Upper lobe of left lung (tissue), 6 donors: ENCODE data around the gene ZNF557. TPM values are rescaled to one million over a fixed set of nuclear protein-coding genes. Genes with fewer than 3 reads are reported as not detected.
"Not testable (repeated sequence)": the region's sequence is repeated elsewhere in the genome, so short reads cannot be mapped to it uniquely, and the experiment has no call there.

ENCODE experiments used
- ATAC-seq, 2 donors: fragments of 200-7000 bp; cut with Tn5 transposase; one replicate each; pipeline ENCODE4 v1.9.1; 2022; ENCODE audit warnings: mild to moderate bottlenecking in 2 of 2, moderate library complexity in 2 of 2; ENCODE audit not compliant: low FRiP score in 2 of 2
- DNase-seq, 2 donors: peaks; one replicate each; pipeline ENCODE4 v3.0.0-alpha.2; 2019 to 2020
- H3K27ac ChIP-seq, 4 donors: fragments of 200-600 bp; sonication (generic); one replicate each; pipeline ENCODE4 v1.5.1; 2016 to 2019
- H3K27me3 ChIP-seq, 4 donors: fragments of 200-600 bp; sonication (generic); one replicate each; pipeline ENCODE4 v1.5.1; 2017 to 2019
- H3K36me3 ChIP-seq, 4 donors: fragments of 200-600 bp; sonication (generic); one replicate each; pipeline ENCODE4 v1.5.1; 2016 to 2019
- H3K4me1 ChIP-seq, 4 donors: fragments of 200-600 bp; sonication (generic); one replicate each; pipeline ENCODE4 v1.5.1; 2018 to 2019
- H3K4me3 ChIP-seq, 4 donors: fragments of 200-600 bp; sonication (generic); one replicate each; pipeline ENCODE4 v1.5.1; 2017 to 2019; ENCODE audit warnings: mild to moderate bottlenecking in 2 of 4, moderate library complexity in 1 of 4
- H3K9me3 ChIP-seq, 4 donors: fragments of 200-600 bp; sonication (generic); one replicate each; pipeline ENCODE4 v1.5.1; 2018 to 2019
- EP300 ChIP-seq, 4 donors: sonication (generic); formaldehyde crosslinking; IDR thresholded peaks; one replicate each; pipeline ENCODE4 v1.5.1; 2017; ENCODE audit warnings: antibody characterized with exemption in 4 of 4, control low read depth in 2 of 4
- POLR2A ChIP-seq, 4 donors: fragments of 450-650 bp; IDR thresholded peaks; one replicate each; pipeline ENCODE4 v1.5.1; 2016 to 2017; ENCODE audit warnings: antibody characterized with exemption in 4 of 4, mild to moderate bottlenecking in 2 of 4
- POLR2AphosphoS5 ChIP-seq, 2 donors: sonication (generic); formaldehyde crosslinking; IDR thresholded peaks; one replicate each; pipeline ENCODE4 v1.5.1; 2017; ENCODE audit warnings: antibody characterized with exemption in 2 of 2
- WGBS, 2 donors: methylation state at CpG; one replicate each; pipeline ENCODE4 v1.1.5; 2017 to 2018; 5-methylcytosine and 5-hydroxymethylcytosine counted together
- total RNA-seq, 6 donors: library from RNA; depleted of rRNA in 4 of 6; stranded (reverse); fragments of >200 nt in 4 of 6; gene quantifications; one replicate each; pipeline versions ENCODE4 v1.1.0 to v1.2.1, GENCODE V29; 2016 to 2021
- TF ChIP-seq, protein P1 (sequence below), 6 experiments: fragments of 450-650 bp in 4 of 6; fragments of 200-600 bp in 2 of 6; sonication (generic) in 2 of 6; IDR thresholded peaks; one replicate each; pipeline ENCODE4 v1.5.1; 2016 to 2019; ENCODE audit warnings: antibody characterized with exemption in 6 of 6
- donor health status: DM: no; HTN: no; CAD: no; lungs with moderate emphysema.
- donor health status: DM: no; HTN: yes; CAD: no; lungs with severe emphysema.

The ZNF557 gene
- total RNA-seq, 6 donors from 2014 or later, result 2.4 to 22.0 (median 9.9) TPM

DNA sequence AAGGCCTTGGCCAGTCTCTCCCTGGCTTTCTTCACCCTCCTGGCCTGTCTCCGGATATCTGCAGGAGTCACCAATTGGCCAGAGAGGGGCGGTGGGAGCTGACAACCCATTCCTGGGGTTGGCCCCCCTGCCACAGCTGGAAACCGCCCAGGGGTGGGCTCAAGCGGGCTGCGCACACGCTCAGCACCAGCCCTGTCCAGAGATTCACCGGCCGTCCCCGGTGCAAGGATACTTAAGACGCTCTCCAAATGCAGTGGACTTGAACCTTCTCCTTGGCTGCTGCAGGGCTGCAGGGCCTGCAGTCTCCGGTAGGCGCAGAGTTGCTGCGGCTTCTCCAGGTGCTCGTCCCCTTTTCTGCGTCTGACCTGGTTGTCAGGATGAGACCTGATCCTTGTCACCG is 13.1 kb upstream of the ZNF557 start:
- ATAC-seq, H3K4me1 ChIP-seq, DNase-seq, H3K27ac ChIP-seq, H3K27me3 ChIP-seq, H3K36me3 ChIP-seq, H3K9me3 ChIP-seq, H3K4me3 ChIP-seq: not testable (repeated sequence)
- WGBS, 2 donors, result no CpG with 5 or more reads among the region's 16 CpGs

DNA sequence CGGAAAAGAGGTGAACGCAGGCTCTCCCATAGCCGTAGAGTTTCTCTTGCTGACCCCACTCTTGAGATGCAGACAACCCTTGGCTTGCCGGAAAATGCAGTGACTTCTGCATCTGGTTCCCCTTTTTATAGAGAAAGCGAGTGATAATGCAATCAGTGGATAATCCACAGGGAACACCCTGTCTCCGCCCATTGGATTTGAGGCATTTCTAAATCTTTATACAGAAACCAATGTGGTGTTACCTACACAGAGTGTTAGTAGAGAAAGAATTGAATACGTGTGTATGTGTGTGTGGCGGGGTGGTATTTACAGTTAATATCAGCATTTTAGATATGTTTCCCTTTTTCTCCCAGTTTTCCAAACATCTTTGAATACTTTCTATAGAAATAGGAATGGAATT is 10.9 kb upstream of the ZNF557 start, which contains the start of gene MBD3L3:
MBD3L3 (minus strand) TSS at position 101 of the 400 bp plus-strand sequence; CDS start at position 30, 71 bp downstream.
- not testable (repeated sequence) for DNase-seq, H3K4me1 ChIP-seq, H3K4me3 ChIP-seq, H3K27me3 ChIP-seq, H3K9me3 ChIP-seq, H3K36me3 ChIP-seq, H3K27ac ChIP-seq, ATAC-seq
- WGBS, 2 donors, result no CpG with 5 or more reads among the region's 8 CpGs

DNA sequence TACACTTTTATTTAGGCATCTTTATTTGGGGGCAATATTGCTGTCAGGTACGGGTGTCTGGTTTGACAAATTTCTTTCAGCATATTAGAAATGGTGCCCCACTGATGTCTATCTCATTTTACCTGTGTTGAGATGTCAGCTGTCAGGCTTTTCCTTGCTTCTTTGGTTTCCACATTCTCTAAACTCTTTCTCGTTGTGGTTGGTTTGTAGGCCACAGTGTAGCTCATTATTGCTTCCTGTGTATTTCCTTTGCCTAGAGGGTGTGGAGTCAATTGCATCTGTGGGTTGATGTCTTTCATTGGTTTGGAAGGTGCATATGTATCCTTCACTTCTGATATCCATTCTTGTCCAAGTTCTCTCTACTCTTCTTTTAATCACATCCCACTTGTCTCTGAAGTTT is 9.5 kb upstream of the ZNF557 start:
- 35 to 61% methylated on average over 1 to 2 of the region's 2 CpGs for WGBS, 2 donors
- not testable (repeated sequence) for H3K36me3 ChIP-seq, DNase-seq, H3K9me3 ChIP-seq, H3K4me1 ChIP-seq, H3K27me3 ChIP-seq, H3K27ac ChIP-seq, ATAC-seq, H3K4me3 ChIP-seq

DNA sequence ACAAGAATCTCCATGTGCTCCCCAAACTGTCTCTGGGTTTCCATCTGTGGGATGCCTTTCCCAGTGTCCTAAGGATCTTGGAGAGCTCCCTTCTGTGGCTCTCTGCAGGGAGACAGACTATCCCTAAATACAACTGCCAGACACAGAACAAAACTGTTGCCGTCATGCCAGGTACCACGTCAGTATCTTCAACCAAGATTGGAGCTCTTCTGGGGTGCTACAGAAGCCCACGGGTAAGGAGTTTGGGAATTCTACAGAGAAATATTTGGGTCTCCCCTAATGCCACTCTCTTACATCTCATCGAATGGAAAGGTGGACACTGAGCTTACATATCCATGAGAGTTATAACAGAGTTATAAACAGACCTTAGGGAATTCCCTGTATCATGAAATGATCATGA is 6.2 kb upstream of the ZNF557 start:
- Histone ChIP-seq H3K27me3 (no peaks in the 10 kb centered on the region), H3K4me3 (no peak overlapping the region), H3K36me3 (no peaks in the 10 kb centered on the region), H3K9me3 (no peaks in the 10 kb centered on the region), H3K27ac (no peak overlapping the region), H3K4me1 (no peaks in the 10 kb centered on the region)
- DNase-seq, result no peak
- 84 to 86% methylated on average over 4 of the region's 4 CpGs for WGBS, 2 donors
- no peak for TF ChIP-seq POLR2A (IDR thresholded peaks at IDR 0.05)
- TF ChIP-seq, protein P1, sequence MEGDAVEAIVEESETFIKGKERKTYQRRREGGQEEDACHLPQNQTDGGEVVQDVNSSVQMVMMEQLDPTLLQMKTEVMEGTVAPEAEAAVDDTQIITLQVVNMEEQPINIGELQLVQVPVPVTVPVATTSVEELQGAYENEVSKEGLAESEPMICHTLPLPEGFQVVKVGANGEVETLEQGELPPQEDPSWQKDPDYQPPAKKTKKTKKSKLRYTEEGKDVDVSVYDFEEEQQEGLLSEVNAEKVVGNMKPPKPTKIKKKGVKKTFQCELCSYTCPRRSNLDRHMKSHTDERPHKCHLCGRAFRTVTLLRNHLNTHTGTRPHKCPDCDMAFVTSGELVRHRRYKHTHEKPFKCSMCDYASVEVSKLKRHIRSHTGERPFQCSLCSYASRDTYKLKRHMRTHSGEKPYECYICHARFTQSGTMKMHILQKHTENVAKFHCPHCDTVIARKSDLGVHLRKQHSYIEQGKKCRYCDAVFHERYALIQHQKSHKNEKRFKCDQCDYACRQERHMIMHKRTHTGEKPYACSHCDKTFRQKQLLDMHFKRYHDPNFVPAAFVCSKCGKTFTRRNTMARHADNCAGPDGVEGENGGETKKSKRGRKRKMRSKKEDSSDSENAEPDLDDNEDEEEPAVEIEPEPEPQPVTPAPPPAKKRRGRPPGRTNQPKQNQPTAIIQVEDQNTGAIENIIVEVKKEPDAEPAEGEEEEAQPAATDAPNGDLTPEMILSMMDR (IDR thresholded peaks at IDR 0.05), result no peak
- no peak for TF ChIP-seq EP300 (IDR thresholded peaks at IDR 0.05)
- no peak for TF ChIP-seq POLR2AphosphoS5 (IDR thresholded peaks at IDR 0.05)
- ATAC-seq, result no peak

DNA sequence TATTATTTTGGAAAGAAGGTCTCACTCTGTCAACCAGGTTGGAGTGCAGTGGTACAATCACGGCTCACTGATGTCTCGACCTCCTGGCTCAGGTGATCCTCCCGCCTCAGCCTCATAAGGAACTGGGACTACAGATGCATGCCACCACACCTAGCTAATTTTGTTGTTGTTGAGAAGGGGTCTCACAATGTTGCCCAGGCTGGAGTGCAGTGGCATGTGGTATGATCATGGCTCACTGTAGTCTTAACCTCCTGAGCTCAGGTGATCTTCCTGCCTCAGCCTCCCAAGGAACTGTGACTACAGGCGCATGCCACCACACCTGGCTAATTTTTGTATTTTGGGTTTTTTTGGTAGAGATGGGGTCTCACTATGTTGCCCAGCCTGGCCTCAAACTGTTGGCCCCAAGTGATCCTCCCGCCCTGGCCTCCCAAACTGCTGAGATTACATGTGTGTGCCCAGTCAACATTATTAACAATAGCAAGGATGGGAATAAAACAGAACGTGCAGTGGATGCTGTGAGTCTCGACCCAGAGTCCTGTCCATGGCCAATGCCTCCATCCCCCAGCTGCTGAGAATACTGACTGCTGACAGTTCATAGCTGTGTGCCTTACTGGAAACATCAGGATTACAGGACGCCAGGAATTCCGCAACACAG is 5.6 kb upstream of the ZNF557 start:
- whole genome bisulfite sequencing, 2 donors, result 94 to 95% methylated on average over 9 of the region's 9 CpGs
- DNase-seq (no peak), ATAC-seq (peak in 1 of 2 donors; percentile 19)
- Histone ChIP-seq H3K4me1 (peaks cover 0 to 2% (median 0%) of the 10 kb centered on the region in 4 donors), H3K27me3 (no peaks in the 10 kb centered on the region), H3K9me3 (no peaks in the 10 kb centered on the region), H3K4me3 (no peak overlapping the region), H3K36me3 (no peaks in the 10 kb centered on the region), H3K27ac (no peak overlapping the region)
- TF ChIP-seq, protein P1 (IDR thresholded peaks at IDR 0.05), result no peak
- TF ChIP-seq POLR2A (IDR thresholded peaks at IDR 0.05) (no peak), POLR2AphosphoS5 (IDR thresholded peaks at IDR 0.05) (no peak), EP300 (IDR thresholded peaks at IDR 0.05) (no peak)

DNA sequence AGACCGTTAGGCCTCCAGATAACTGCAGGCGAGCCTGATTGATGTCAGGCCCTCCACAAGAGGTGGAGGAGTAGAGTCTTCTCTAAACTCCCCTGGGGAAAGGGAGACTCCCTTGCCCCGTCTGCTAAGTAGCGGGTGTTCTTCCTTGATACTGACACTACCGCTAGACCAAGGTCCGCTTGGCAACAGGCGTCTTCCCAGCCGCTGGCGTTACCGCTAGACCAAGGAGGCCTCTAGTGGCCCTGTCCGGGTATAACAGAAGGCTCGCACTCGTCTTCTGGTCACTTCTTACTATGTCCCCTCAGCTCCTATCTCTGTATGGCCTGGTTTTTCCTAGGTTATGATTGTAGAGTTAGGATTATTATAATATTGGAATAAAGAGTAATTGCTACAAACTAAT is 2.4 kb upstream of the ZNF557 start:
- H3K4me3 ChIP-seq, H3K9me3 ChIP-seq, DNase-seq, ATAC-seq, H3K27ac ChIP-seq, H3K27me3 ChIP-seq: not testable (repeated sequence)
- Histone ChIP-seq H3K4me1 (peaks cover 7 to 17% (median 11%) of the 10 kb centered on the region in 4 donors), H3K36me3 (peaks cover 5 to 17% (median 12%) of the 10 kb centered on the region in 4 donors)
- 60 to 66% methylated on average over 13 of the region's 13 CpGs for WGBS, 2 donors

DNA sequence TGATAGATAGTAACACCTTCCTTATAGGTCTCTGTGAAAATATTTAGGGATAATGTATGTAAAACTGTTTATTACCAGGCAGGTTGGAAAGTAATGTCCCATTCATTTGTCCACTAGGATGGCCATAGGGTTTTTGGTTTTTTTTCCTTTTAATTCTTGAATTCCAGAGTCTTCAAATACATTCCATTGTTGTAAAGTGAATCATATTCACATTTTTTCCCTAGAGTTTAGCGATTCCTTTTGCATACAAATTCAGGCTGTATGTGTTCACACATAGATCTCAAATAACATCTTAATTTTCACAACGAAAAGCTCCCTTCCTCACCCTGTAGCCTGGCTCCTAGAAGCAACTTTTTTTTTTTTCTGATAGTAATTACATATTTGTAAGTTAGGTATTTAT is 1.8 kb upstream of the ZNF557 start:
- Histone ChIP-seq H3K36me3 (peaks cover 10 to 23% (median 18%) of the 10 kb centered on the region in 4 donors), H3K4me3 (no peak overlapping the region), H3K4me1 (peaks cover 7 to 17% (median 11%) of the 10 kb centered on the region in 4 donors), H3K27me3 (no peaks in the 10 kb centered on the region), H3K9me3 (no peaks in the 10 kb centered on the region), H3K27ac (no peak overlapping the region)
- DNase-seq (no peak), ATAC-seq (no peak)
- TF ChIP-seq POLR2AphosphoS5 (IDR thresholded peaks at IDR 0.05) (no peak), EP300 (IDR thresholded peaks at IDR 0.05) (no peak), POLR2A (IDR thresholded peaks at IDR 0.05) (no peak)
- TF ChIP-seq, protein P1 (IDR thresholded peaks at IDR 0.05), result no peak
- 85% methylated on average over 2 of the region's 2 CpGs for WGBS, 2 donors
